AG10803 (cell line): ENCODE data around the gene CDH4.
A peak's percentile ranks its signal among the peaks of the same experiment; 100 is the strongest.

Experiments used
- DNase-seq: peaks from one replicate; pipeline ENCODE4 v3.0.0; 2010; ENCODE audit warnings: low read depth
- H3K4me3 ChIP-seq: 2 replicates; pipeline ENCODE4 v1.5.1; 2011; ENCODE audit warnings: mild to moderate bottlenecking, low read length, control low read depth
- CTCF ChIP-seq: conservative IDR thresholded peaks from 2 replicates; pipeline ENCODE4 v1.5.1; 2011; ENCODE audit warnings: mild to moderate bottlenecking, low read length, control low read depth, inconsistent platforms

The CDH4 gene

GRCh38 chr20:61260905-61261304, 8.8 kb downstream of the CDH4 start:
- no peak overlapping the region for H3K4me3 ChIP-seq
- TF ChIP-seq CTCF = peak; percentile 29
- no peak for DNase-seq

DNA sequence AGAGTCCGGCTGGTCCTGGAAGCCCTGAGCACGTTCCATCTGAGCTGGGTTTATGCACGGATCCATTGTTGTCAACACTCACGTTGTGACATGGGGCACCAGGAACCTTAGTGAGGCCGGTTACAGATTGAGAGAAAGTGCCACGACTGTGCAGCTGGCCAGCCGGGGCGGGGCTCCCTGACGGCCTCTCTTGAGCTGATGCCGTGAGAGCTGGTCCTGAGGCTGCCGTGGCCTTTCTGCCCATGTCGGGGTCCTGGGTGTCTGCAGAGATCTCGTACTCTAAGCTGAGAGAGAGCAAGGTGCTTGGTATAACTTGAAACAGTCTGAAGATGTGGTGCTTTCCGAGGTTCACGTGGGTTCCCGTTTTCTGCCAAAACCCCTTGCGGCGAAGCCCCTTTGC, 10.0 kb downstream of the CDH4 start:
- TF ChIP-seq CTCF = no peak
- H3K4me3 ChIP-seq = no peak overlapping the region
- no peak for DNase-seq

DNA sequence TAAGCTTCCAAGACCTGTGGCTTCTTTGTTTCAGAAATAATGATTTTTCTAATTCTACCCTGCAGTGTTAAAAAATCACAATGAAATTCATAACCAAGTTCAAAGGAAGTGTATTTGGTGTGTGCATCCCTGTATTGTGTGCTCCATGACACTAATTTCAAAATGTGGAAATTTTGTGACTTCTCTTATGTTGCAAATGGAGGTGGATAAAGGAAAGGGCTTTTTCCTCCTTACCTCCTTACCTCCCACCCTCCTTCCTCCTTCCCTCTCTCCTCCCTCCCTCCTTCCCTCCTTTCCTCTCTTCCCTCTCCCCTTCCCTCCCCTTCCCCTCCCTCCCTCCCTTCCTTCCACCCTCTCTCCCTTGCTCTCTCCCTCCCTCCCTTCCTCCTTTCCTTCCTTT, 10.5 kb downstream of the CDH4 start:
- TF ChIP-seq CTCF = no peak
- H3K4me3 ChIP-seq = no peak overlapping the region
- DNase-seq = no peak

GRCh38 chr20:61263084-61263695, 11.1 kb downstream of the CDH4 start:
- DNase-seq = peak; percentile 25
- H3K4me3 ChIP-seq = no peak overlapping the region
- peak; percentile 89 for TF ChIP-seq CTCF

DNA sequence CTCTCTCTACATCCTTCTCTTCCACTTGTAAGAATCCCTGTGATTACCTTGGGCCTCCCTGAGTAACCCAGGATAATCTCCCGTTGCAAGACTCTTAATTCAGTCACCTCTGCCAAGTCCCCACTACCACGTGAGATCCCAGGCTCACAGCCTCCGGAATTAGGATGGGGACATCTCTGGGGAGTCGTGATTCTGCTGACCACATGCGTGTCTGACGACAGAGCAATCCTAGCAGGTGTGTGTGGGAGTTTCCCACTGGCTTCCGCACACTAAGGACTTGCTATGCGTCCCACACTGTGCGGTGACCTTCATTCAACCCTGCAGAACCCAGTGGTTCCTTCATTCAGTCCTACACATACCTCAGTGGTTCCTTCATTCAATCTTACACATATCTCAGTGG, 11.9 kb downstream of the CDH4 start:
- no peak for TF ChIP-seq CTCF
- H3K4me3 ChIP-seq = no peak overlapping the region

GRCh38 chr20:61267241-61267640, 15.2 kb downstream of the CDH4 start:
- H3K4me3 ChIP-seq = no peak overlapping the region
- TF ChIP-seq CTCF = no peak
- no peak for DNase-seq

More for the DNA sequence above, 11.9 kb downstream of the CDH4 start:
- no peak for DNase-seq

DNA sequence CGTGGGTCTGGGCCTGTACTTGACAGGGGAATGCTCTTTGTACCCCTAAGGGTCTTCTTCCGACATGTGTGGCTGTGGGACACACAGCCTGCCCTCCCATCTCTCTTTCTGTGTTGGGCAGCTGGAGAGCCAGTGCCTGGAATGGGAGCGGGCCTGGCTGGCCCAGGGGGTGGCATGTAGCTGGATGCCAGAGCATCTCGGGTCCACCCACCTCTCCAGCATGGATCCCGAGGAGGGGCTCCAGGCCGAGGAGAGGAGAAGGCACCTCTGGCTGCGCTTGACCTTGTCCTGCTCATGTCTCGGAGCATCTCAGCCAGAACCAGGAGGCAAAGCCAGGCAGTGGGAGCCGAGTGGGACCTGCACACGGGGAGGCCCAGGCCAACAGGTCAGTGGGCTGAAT, 16.0 kb downstream of the CDH4 start:
- DNase-seq = no peak
- TF ChIP-seq CTCF = no peak
- no peak overlapping the region for H3K4me3 ChIP-seq
